A673 (cell line): ENCODE results near the gene IER5. TPM values are rescaled to one million over a fixed set of nuclear protein-coding genes. Genes with fewer than 3 reads are reported as not detected.

Source experiments
- BruUV-seq: library from RNA; stranded (reverse); fragments of 400-500 nt; replicated peaks from 2 replicates; lab custom pipeline; 2021; lab: Mats Ljungman, UMichigan
- CTCF ChIA-PET: fragments of 300-600 bp; sonication (Branson Sonifier 250); formaldehyde crosslinking; loops from one replicate; lab custom pipeline; 2022; ENCODE audit warnings: antibody characterized with exemption; lab: Charles Lee
- POLR2A ChIA-PET: fragments of 300-600 bp; sonication (Branson Sonifier 250); formaldehyde crosslinking; loops from one replicate; lab custom pipeline; 2022; ENCODE audit warnings: antibody characterized with exemption; ENCODE audit not compliant: low non-redundant PET; lab: Charles Lee
- DNase-seq: peaks from one replicate; pipeline ENCODE4 v3.0.0-alpha.2; 2015; ENCODE audit warnings: low spot score
- H3K27ac ChIP-seq: fragments of 200-600 bp; sonication (generic); 2 replicates; pipeline ENCODE4 v1.5.1; 2016; ENCODE audit warnings: mixed run types, low read depth, mild to moderate bottlenecking, mixed read lengths, antibody characterized with exemption, low read length; ENCODE audit not compliant: poor library complexity, severe bottlenecking
- H3K27me3 ChIP-seq: fragments of 200-600 bp; sonication (generic); replicated peaks from 2 replicates; pipeline ENCODE4 v1.6.1; 2017; ENCODE audit warnings: mixed run types, low read depth, mild to moderate bottlenecking, mixed read lengths, antibody characterized with exemption, low read length; ENCODE audit not compliant: insufficient read depth, poor library complexity
- H3K36me3 ChIP-seq: fragments of 200-600 bp; sonication (generic); 2 replicates; pipeline ENCODE4 v1.6.1; 2016; ENCODE audit warnings: mixed run types, mild to moderate bottlenecking, mixed read lengths, antibody characterized with exemption, low read length; ENCODE audit not compliant: insufficient read depth, poor library complexity, severe bottlenecking
- H3K4me1 ChIP-seq: fragments of 200-600 bp; sonication (generic); 2 replicates; pipeline ENCODE4 v1.6.1; 2017; ENCODE audit warnings: mixed run types, mild to moderate bottlenecking, mixed read lengths, antibody characterized with exemption, low read length; ENCODE audit not compliant: insufficient read depth, poor library complexity, severe bottlenecking
- H3K4me3 ChIP-seq: fragments of 200-600 bp; sonication (generic); 2 replicates; pipeline ENCODE4 v1.5.1; 2016; ENCODE audit warnings: low read depth, mixed run types, mild to moderate bottlenecking, mixed read lengths, low read length; ENCODE audit not compliant: poor library complexity, severe bottlenecking
- H3K9me3 ChIP-seq: fragments of 200-600 bp; sonication (generic); 2 replicates; pipeline ENCODE4 v1.6.1; 2016; ENCODE audit warnings: mixed run types, low read depth, mild to moderate bottlenecking, mixed read lengths, antibody characterized with exemption, low read length; ENCODE audit not compliant: poor library complexity, severe bottlenecking
- EZH2 ChIP-seq: fragments of 200-600 bp; sonication (generic); IDR thresholded peaks from 2 replicates; pipeline ENCODE4 v1.6.1; 2017; ENCODE audit warnings: borderline replicate concordance, low read depth, mild to moderate bottlenecking, mixed read lengths, antibody characterized with exemption, low read length; ENCODE audit not compliant: poor library complexity, severe bottlenecking
- intact Hi-C: fragments of 100-400 bp; cut with micrococcal nuclease; formaldehyde crosslinking; loops from one replicate; pipeline ENCODE4 v1.10.0; 2022; ENCODE audit not compliant: unreplicated experiment
- total RNA-seq: library from RNA; stranded (reverse); gene quantifications from 2 replicates; pipeline ENCODE4 v1.2.3, GENCODE V29; 2021
- TF ChIP-seq, protein P1 (sequence below): fragments of 300-800, 200-600 bp; sonication (generic); conservative IDR thresholded peaks from 2 replicates; pipeline ENCODE4 v1.5.1; 2017; ENCODE audit warnings: low read depth, mild to moderate bottlenecking, antibody characterized with exemption, low read length, moderate library complexity, mixed read lengths

Gene IER5
- total RNA-seq, 1 experiment from 2014 or later: 28.2 TPM

DNA sequence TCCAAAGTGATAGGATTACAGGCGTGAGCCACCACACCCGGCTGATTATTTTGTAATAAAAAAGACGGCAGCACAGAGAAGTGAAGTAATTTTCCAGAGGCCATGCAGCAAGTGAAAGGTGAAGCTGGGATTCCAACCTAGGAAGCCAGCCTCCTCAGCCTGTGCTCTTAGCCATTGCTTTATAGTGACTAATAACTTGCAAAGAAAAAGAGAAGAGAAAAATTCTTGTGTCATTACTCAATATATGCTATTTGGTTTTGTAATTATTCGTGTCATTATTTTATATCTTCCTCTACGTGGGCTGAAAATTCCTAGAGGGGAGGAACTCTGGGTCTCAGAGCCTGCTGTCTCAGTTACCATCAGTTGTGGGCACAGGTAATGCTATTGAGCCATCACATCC is 1.6 kb upstream of the IER5 start:
- Histone ChIP-seq H3K4me3 (no peak overlapping the region), H3K9me3 (no peaks in the 10 kb centered on the region), H3K4me1 (peaks cover 18% of the 10 kb centered on the region), H3K36me3 (no peaks in the 10 kb centered on the region), H3K27me3 (no peaks in the 10 kb centered on the region), H3K27ac (no peak overlapping the region)
- ChIA-PET CTCF (interaction anchor here (0.6 kb wide), 1 partner anchor 18 kb away, joined by 7 read pairs; no protein-coding TSS in a partner anchor), POLR2A (interaction anchor here (0.8 kb wide), 1 partner anchor 37 kb away, joined by 5 read pairs; no protein-coding TSS in a partner anchor)
- TF ChIP-seq, protein P1, sequence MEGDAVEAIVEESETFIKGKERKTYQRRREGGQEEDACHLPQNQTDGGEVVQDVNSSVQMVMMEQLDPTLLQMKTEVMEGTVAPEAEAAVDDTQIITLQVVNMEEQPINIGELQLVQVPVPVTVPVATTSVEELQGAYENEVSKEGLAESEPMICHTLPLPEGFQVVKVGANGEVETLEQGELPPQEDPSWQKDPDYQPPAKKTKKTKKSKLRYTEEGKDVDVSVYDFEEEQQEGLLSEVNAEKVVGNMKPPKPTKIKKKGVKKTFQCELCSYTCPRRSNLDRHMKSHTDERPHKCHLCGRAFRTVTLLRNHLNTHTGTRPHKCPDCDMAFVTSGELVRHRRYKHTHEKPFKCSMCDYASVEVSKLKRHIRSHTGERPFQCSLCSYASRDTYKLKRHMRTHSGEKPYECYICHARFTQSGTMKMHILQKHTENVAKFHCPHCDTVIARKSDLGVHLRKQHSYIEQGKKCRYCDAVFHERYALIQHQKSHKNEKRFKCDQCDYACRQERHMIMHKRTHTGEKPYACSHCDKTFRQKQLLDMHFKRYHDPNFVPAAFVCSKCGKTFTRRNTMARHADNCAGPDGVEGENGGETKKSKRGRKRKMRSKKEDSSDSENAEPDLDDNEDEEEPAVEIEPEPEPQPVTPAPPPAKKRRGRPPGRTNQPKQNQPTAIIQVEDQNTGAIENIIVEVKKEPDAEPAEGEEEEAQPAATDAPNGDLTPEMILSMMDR: no peak
- TF ChIP-seq EZH2: no peak
- DNase-seq: no peak
- no TSS peak for BruUV-seq
- intact Hi-C loops: no loop called here

DNA sequence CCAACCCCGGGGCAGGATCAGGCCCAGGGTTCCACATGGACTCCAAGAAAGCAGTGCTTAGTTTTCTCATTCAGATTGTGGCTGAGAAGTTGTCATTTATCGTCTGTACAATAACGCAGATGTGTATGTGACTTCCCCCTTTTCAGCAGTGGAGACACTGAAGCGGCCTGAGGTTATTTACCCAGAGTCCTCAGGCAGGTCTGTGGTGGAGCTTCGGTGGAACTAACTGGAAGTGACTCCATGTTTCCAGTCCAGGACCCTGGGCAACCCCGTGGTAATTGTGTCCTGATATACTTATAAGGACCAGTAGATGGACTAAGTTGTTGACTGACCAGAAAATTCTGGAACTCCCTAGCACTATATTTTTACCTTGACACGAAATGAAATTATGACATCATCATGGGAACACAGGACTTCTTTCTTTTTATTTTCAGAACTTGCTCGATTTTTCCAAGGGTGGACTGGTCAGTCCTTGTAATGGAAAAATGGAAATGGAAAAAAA is 1.0 kb upstream of the IER5 start:
- no TSS peak for BruUV-seq
- Histone ChIP-seq H3K9me3 (no peaks in the 10 kb centered on the region), H3K27ac (no peak overlapping the region), H3K4me3 (peak overlapping the region; percentile 90), H3K4me1 (peaks cover 23% of the 10 kb centered on the region), H3K36me3 (peaks cover under 1% of the 10 kb centered on the region), H3K27me3 (no peaks in the 10 kb centered on the region)
- no peak for TF ChIP-seq EZH2
- TF ChIP-seq, protein P1: no peak
- POLR2A ChIA-PET: interaction anchor here (0.8 kb wide), 1 partner anchor 36 kb away, joined by 5 read pairs; no protein-coding TSS in a partner anchor
- intact Hi-C loops: no loop called here
- CTCF ChIA-PET: interaction anchor here (0.6 kb wide), 1 partner anchor 18 kb away, joined by 7 read pairs; no protein-coding TSS in a partner anchor
- DNase-seq: no peak

DNA sequence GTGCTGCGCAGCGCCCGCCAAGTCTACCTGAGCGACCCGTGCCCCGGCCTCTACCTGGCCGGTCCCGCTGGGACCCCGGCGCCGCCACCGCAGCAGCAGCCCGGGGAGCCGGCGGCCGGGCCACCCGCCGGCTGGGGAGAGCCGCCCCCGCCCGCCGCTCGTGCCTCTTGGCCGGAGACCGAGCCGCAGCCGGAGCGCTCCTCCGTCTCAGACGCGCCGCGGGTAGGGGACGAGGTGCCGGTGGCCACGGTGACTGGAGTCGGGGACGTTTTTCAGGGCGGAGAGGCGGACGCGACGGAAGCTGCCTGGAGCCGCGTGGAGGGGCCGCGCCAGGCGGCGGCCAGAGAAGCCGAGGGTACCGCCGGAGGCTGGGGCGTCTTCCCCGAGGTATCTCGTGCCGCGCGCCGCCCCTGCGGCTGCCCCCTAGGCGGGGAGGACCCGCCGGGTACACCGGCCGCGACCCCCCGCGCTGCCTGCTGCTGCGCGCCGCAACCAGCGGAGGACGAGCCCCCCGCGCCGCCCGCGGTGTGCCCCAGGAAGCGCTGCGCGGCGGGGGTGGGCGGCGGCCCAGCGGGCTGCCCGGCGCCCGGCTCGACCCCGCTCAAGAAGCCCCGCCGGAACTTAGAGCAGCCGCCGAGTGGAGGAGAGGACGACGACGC is 646 bp downstream of the IER5 start:
- no peaks in the 10 kb centered on the region for H3K27me3 ChIP-seq
- TF ChIP-seq, protein P1: no peak
- no peak for TF ChIP-seq EZH2
- peaks cover 38% of the 10 kb centered on the region for H3K4me1 ChIP-seq
- ChIA-PET CTCF (interaction anchor here (0.7 to 1.1 kb wide), 2 partner anchors 53 to 67 kb away, joined by 3 to 6 read pairs; no protein-coding TSS in a partner anchor), POLR2A (interaction anchor here (0.6 to 1.0 kb wide), 4 partner anchors 16 to 46 kb away, joined by 3 to 14 read pairs (median 6); no protein-coding TSS in a partner anchor)
- intact Hi-C loops: no loop called here
- no peaks in the 10 kb centered on the region for H3K9me3 ChIP-seq
- H3K27ac ChIP-seq: peak overlapping the region; percentile 76
- BruUV-seq: no TSS peak
- peaks cover 12% of the 10 kb centered on the region for H3K36me3 ChIP-seq
- DNase-seq: peak; percentile 39
- H3K4me3 ChIP-seq: peak overlapping the region; percentile 90
